Large intestine (tissue), 3 donors: ENCODE results near the gene ETFA. TPM values are rescaled to one million over a fixed set of nuclear protein-coding genes. Genes with fewer than 3 reads are reported as not detected.

Source experiments
- DNase-seq, 2 donors: peaks; one replicate each; pipeline versions ENCODE4 v3.0.0 to v3.0.0-alpha.2; 2013
- H3K27ac ChIP-seq: one replicate; pipeline ENCODE4 v1.5.1; 2013; ENCODE audit warnings: low read length
- H3K27me3 ChIP-seq: 2 replicates; pipeline ENCODE4 v1.6.1; 2013; ENCODE audit warnings: low read length; ENCODE audit not compliant: control insufficient read depth, insufficient read depth
- H3K36me3 ChIP-seq: 2 replicates; pipeline ENCODE4 v1.6.1; 2013; ENCODE audit warnings: low read length; ENCODE audit not compliant: control insufficient read depth, insufficient read depth
- H3K4me1 ChIP-seq: one replicate; pipeline ENCODE4 v1.6.1; 2013; ENCODE audit warnings: low read length; ENCODE audit not compliant: control insufficient read depth, insufficient read depth
- H3K4me3 ChIP-seq: one replicate; pipeline ENCODE4 v1.5.1; 2013; ENCODE audit warnings: low read length
- H3K9me3 ChIP-seq: one replicate; pipeline ENCODE4 v1.6.1; 2013; ENCODE audit warnings: mild to moderate bottlenecking, low read depth, low read length, moderate library complexity; ENCODE audit not compliant: control insufficient read depth
- WGBS: methylation state at CpG from one replicate; pipeline ENCODE4 v1.1.5; 2013; ENCODE audit warnings: low lambda C conversion rate; ENCODE audit not compliant: insufficient coverage; 5-methylcytosine and 5-hydroxymethylcytosine counted together
- polyA plus RNA-seq: library from polyadenylated mRNA; unstranded; fragments of 120-200 nt; gene quantifications from one replicate; pipeline ENCODE4 v1.2.1, GENCODE V29; 2013

The ETFA gene
- polyA plus RNA-seq, 1 donor: 179 TPM

DNA sequence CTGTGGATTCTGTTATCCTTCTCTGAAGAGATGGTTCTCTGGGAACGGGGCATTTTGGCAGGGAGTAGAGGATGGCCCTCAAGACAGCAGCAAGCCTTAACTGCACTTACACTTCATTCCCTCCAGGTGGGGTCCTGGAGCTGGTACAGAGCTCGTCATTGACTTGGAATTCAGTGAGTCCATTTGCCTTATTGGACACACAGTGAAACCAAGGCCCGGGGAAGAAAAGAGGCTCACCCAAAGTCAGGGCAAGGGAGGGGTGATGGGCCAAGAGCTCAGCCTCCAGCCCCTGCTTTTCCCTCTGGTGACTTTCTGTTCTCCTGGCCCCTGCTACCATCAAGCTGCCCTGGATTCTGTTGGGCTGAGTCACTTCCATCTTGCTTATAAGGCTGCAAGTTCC, 125.6 kb downstream of the ETFA start:
- H3K4me3 ChIP-seq: no peak overlapping the region
- no peak for DNase-seq
- no peak overlapping the region for H3K27ac ChIP-seq
- H3K36me3 ChIP-seq: no peaks in the 10 kb centered on the region
- WGBS: no CpG with 5 or more reads among the region's 3 CpGs
- no peaks in the 10 kb centered on the region for H3K9me3 ChIP-seq
- H3K27me3 ChIP-seq: peaks cover 17% of the 10 kb centered on the region
- H3K4me1 ChIP-seq: no peaks in the 10 kb centered on the region

DNA sequence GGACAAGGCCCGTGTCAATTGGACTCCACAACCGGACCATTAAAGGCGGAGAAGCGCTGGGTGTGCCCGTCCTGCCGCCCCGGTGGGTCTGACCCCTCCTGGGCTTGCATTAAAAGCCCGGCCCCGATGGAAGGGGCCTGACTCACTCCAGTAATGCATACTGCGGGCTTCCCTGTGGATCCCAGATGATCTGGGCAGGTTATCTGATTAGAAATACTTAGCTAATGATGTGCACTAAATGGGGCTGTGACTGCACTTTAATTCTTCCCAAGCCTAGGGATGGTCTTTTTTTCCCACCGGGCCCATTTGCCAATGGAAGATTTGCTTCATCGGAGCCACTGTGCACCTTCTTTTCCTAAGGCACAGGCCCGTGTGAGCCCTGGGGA, 126.6 kb downstream of the ETFA start:
- Histone ChIP-seq H3K27ac (no peak overlapping the region), H3K27me3 (peaks cover 8% of the 10 kb centered on the region), H3K4me1 (no peaks in the 10 kb centered on the region), H3K9me3 (no peaks in the 10 kb centered on the region), H3K36me3 (no peaks in the 10 kb centered on the region), H3K4me3 (no peak overlapping the region)
- no peak for DNase-seq
- no CpG with 5 or more reads among the region's 13 CpGs for WGBS

DNA sequence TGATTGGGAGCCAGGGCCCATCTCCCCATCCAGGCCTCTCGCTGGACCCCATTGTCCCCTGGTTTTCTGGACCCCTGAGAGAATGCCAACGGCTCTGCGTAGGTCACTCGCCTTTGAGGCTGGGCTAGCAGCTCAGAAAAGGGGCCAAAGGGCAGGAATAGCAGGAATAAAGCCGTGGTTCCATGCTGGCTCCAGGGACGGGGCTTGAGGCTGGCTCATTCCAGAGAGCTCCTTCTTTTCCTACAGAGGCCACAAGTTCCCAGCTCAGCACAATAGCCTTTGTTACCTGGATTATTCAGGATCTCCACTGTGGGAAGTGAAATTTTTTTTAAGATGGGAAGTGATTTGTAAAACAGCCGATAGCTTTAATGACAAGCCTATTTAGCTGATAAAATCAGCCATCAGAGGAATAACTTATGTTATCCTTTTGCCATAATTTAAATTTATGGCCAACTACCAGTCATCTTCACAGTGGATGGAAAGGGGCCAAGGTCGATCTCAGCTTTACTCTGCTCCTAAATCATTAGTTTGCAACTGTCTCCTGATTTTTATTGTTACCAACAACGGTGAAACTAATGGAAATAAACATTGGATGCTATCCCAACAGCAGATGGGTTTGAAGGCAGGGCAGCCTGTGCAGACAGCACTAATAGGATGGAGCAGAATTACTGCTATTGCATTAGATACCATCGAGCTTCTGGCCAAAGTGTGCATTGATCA, 127.2 kb downstream of the ETFA start:
- H3K36me3 ChIP-seq: no peaks in the 10 kb centered on the region
- H3K9me3 ChIP-seq: no peaks in the 10 kb centered on the region
- H3K4me3 ChIP-seq: no peak overlapping the region
- no peak for DNase-seq
- peaks cover 5% of the 10 kb centered on the region for H3K27me3 ChIP-seq
- H3K27ac ChIP-seq: no peak overlapping the region
- H3K4me1 ChIP-seq: no peaks in the 10 kb centered on the region
- WGBS: 50% methylated on average over 1 of the region's 10 CpGs

GRCh38 chr15:76181705-76182107, 129.6 kb downstream of the ETFA start:
- DNase-seq: no peak
- Histone ChIP-seq H3K36me3 (no peaks in the 10 kb centered on the region), H3K27me3 (peaks cover 23% of the 10 kb centered on the region), H3K27ac (no peak overlapping the region), H3K4me1 (no peaks in the 10 kb centered on the region), H3K9me3 (no peaks in the 10 kb centered on the region), H3K4me3 (no peak overlapping the region)
- 93% methylated on average over 5 of the region's 9 CpGs for WGBS

- H3K36me3 ChIP-seq: no peaks in the 10 kb centered on the region
- H3K4me3 ChIP-seq: no peak overlapping the region
- WGBS: no CpG with 5 or more reads among the region's 7 CpGs
- no peaks in the 10 kb centered on the region for H3K4me1 ChIP-seq
- DNase-seq: no peak
- no peak overlapping the region for H3K27ac ChIP-seq
- peaks cover 23% of the 10 kb centered on the region for H3K27me3 ChIP-seq
- H3K9me3 ChIP-seq: no peaks in the 10 kb centered on the region
These were observed 130.9 kb downstream of the ETFA start for GRCh38 chr15:76180321-76180720.

- peaks cover 23% of the 10 kb centered on the region for H3K27me3 ChIP-seq
- H3K4me1 ChIP-seq: no peaks in the 10 kb centered on the region
- H3K9me3 ChIP-seq: no peaks in the 10 kb centered on the region
- no peak for DNase-seq
- no peak overlapping the region for H3K27ac ChIP-seq
- H3K36me3 ChIP-seq: no peaks in the 10 kb centered on the region
- no peak overlapping the region for H3K4me3 ChIP-seq
- no CpG with 5 or more reads among the region's 4 CpGs for WGBS
These were observed 132.2 kb downstream of the ETFA start for GRCh38 chr15:76179023-76179422.

DNA sequence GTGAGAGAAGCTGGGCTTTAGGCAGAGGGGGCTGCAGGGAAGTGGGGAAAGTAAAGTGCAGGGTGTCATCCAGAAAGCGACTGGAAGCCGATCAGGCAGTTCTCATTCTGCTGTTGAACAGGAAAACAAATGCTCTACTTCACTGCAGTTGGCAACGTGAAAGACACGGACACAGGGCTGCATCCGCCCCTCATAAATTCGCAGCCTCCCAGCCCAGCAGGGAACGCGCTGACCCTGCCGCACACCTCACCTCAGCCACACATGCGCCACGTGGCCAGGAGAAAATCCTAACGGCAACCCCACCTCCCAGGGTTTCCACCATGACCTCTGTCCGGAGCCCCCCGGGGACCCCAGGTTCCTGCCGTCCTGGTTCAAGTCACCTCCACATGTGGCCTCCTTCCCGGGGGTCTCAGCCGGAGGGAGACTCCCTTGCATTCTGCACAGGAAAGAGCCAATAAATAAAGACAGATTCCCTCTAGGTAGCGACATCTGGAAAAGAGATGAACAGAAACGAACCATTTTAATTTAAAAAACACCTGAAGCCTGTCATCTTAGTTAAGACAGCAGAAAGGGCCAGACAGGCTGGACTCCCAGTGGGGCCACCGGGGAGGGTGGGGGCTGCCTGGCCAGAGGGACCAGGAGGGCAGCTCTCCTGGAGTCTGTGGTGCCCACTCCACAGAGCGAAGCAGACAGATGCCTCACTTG, 132.8 kb downstream of the ETFA start:
- H3K36me3 ChIP-seq: no peaks in the 10 kb centered on the region
- DNase-seq: no peak
- no peak overlapping the region for H3K4me3 ChIP-seq
- H3K4me1 ChIP-seq: no peaks in the 10 kb centered on the region
- peaks cover 23% of the 10 kb centered on the region for H3K27me3 ChIP-seq
- H3K27ac ChIP-seq: no peak overlapping the region
- no peaks in the 10 kb centered on the region for H3K9me3 ChIP-seq
- no CpG with 5 or more reads among the region's 21 CpGs for WGBS

DNA sequence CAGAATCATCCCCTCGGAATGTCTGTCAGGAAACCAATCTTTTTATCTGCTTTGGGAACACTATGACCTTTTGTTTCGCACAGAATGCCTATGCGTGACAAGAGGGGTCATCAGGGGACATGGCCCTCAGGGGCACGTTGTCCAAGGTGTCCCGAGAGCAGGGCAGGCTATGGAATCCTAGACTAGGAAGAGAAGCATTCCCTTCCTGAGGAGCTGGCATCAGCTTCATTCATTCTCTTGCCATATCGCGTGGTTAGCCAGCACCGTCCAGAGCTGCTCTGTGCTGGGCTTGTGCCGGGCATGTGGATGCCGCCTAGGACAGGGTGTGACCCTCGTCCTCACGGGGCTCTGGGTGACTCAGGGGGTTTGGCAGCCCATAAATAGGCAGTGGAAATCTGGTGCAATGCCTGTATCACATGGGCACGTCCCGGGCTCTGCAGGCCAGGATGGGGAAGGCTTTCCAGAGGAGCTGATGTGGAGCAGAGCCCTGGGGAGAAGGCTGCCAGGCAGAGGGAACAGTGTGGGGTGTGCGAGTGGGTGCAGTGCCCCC, 133.7 kb downstream of the ETFA start:
- Histone ChIP-seq H3K4me3 (no peak overlapping the region), H3K36me3 (no peaks in the 10 kb centered on the region), H3K4me1 (no peaks in the 10 kb centered on the region), H3K9me3 (no peaks in the 10 kb centered on the region), H3K27me3 (peaks cover 23% of the 10 kb centered on the region), H3K27ac (no peak overlapping the region)
- no peak for DNase-seq
- no CpG with 5 or more reads among the region's 15 CpGs for WGBS

- H3K9me3 ChIP-seq: no peaks in the 10 kb centered on the region
- H3K36me3 ChIP-seq: no peaks in the 10 kb centered on the region
- H3K27ac ChIP-seq: no peak overlapping the region
- no CpG with 5 or more reads among the region's 15 CpGs for WGBS
- DNase-seq: no peak
- peaks cover 23% of the 10 kb centered on the region for H3K27me3 ChIP-seq
- H3K4me3 ChIP-seq: no peak overlapping the region
- H3K4me1 ChIP-seq: no peaks in the 10 kb centered on the region
These were observed 134.7 kb downstream of the ETFA start for GRCh38 chr15:76176487-76177085.

GRCh38 chr15:76176059-76176458, 135.2 kb downstream of the ETFA start:
- Histone ChIP-seq H3K27me3 (peaks cover 23% of the 10 kb centered on the region), H3K4me3 (no peak overlapping the region), H3K9me3 (no peaks in the 10 kb centered on the region), H3K4me1 (no peaks in the 10 kb centered on the region), H3K27ac (no peak overlapping the region), H3K36me3 (no peaks in the 10 kb centered on the region)
- no CpG with 5 or more reads among the region's 10 CpGs for WGBS
- DNase-seq: no peak
